ENCODE measurements around the gene NEGR1.

The NEGR1 gene

GRCh38 chr1:71668065-71668464, 614.3 kb downstream of the NEGR1 start:
- no peak for DNase-seq (ENCODE audit: low spot score)
- H3K27ac ChIP-seq: no peak overlapping the region
- POLR2A ChIA-PET (ENCODE audit: low non-redundant PET): no interaction called here
- no peak for TF ChIP-seq CTCF (conservative IDR thresholded peaks at IDR 0.05; ENCODE audit: low read depth)
- CTCF ChIA-PET: interaction anchor here (0.7 kb wide), 1 partner anchor 17 kb away, joined by 3 read pairs; no protein-coding TSS in a partner anchor

GRCh38 chr1:71667216-71667615, 615.1 kb downstream of the NEGR1 start:
- TF ChIP-seq CTCF (conservative IDR thresholded peaks at IDR 0.05; ENCODE audit: low read depth): no peak
- DNase-seq (ENCODE audit: low spot score): no peak
- no peak overlapping the region for H3K27ac ChIP-seq
- CTCF ChIA-PET: interaction anchor here (0.7 kb wide), 1 partner anchor 17 kb away, joined by 3 read pairs; no protein-coding TSS in a partner anchor
- POLR2A ChIA-PET (ENCODE audit: low non-redundant PET): no interaction called here

- CTCF ChIA-PET: no interaction called here
Measured at GRCh38 chr1:71666609-71667008, 615.7 kb downstream of the NEGR1 start.

GRCh38 chr1:71660411-71660810, 621.9 kb downstream of the NEGR1 start:
- CTCF ChIA-PET: no interaction called here
- POLR2A ChIA-PET (ENCODE audit: low non-redundant PET): no interaction called here
- H3K27ac ChIP-seq: no peak overlapping the region
- no peak for DNase-seq (ENCODE audit: low spot score)
- no peak for TF ChIP-seq CTCF (conservative IDR thresholded peaks at IDR 0.05; ENCODE audit: low read depth)

More at GRCh38 chr1:71666609-71667008, 615.7 kb downstream of the NEGR1 start:
- no peak for DNase-seq (ENCODE audit: low spot score)
- POLR2A ChIA-PET (ENCODE audit: low non-redundant PET): no interaction called here
- no peak overlapping the region for H3K27ac ChIP-seq
- TF ChIP-seq CTCF (conservative IDR thresholded peaks at IDR 0.05; ENCODE audit: low read depth): no peak

- ChIA-PET CTCF (no interaction called here), POLR2A (ENCODE audit: low non-redundant PET) (no interaction called here)
- TF ChIP-seq CTCF (conservative IDR thresholded peaks at IDR 0.05; ENCODE audit: low read depth): no peak
- no peak for DNase-seq (ENCODE audit: low spot score)
- no peak overlapping the region for H3K27ac ChIP-seq
Measured at GRCh38 chr1:71657891-71658679, 624.3 kb downstream of the NEGR1 start.

GRCh38 chr1:71656902-71657301, 625.4 kb downstream of the NEGR1 start:
- DNase-seq (ENCODE audit: low spot score): no peak
- ChIA-PET CTCF (no interaction called here), POLR2A (ENCODE audit: low non-redundant PET) (no interaction called here)
- no peak overlapping the region for H3K27ac ChIP-seq
- no peak for TF ChIP-seq CTCF (conservative IDR thresholded peaks at IDR 0.05; ENCODE audit: low read depth)

Data from RWPE1 (cell line).